Heart left ventricle (tissue), 13 donors: Measurements from ENCODE around the gene CTDSP2.

Source experiments
- CTCF ChIP-seq, 12 donors: fragments of 200-600 bp; sonication (generic) in 4 of 12; IDR thresholded peaks; one replicate each; pipeline versions ENCODE4 v1.5.0 to v1.8.0; 2018 to 2022; ENCODE audit warnings: antibody characterized with exemption in 12 of 12, mild to moderate bottlenecking in 5 of 12
- POLR2A ChIP-seq, 2 donors: fragments of 450-650 bp; IDR thresholded peaks; one replicate each; pipeline ENCODE4 v1.6.1; 2017; ENCODE audit warnings: antibody characterized with exemption in 2 of 2, mild to moderate bottlenecking in 2 of 2, moderate library complexity in 2 of 2
- donor health status: ischemic (EF 13 %, LVEDD 7.1; RV severe dilation, severe dysfunction).
- donor health status: DM: no; HTN: yes; CAD: no.
- donor health status: DM: no; HTN: no; CAD: no.
- donor health status: ischemic (EF 25% LVEDD 6.9; RV normal size, moderate dysfunction).
- donor health status: ischemic (EF 25% LVEDD 5.7; RV mildly dilated, moderate dysfunction).
- donor health status: ischemic (EF 35%, LVEDD 5.7; RV mildly dilated, moderate dysfunction).
- donor health status: nonischemic (EF 11% LVEDD 7.7; RV severe dilation, severe dysfunction).
- donor health status: DM: yes; HTN: yes; CAD: no.
- donor health status: PGD.
- donor health status: ischemic (EF 29% LVEDD 5.4; RV normal size, mild dysfunction).
- donor health status: nonischemic (EF 23%, LVEDD 6.1; RV moderate dilation, normal function).

- TF ChIP-seq CTCF (IDR thresholded peaks at IDR 0.05) = no peak
- TF ChIP-seq POLR2A (IDR thresholded peaks at IDR 0.05) = no peak
These were observed 12.6 kb upstream of the CTDSP2 start for GRCh38 chr12:57859121-57859520.
